HFF-Myc (cell line): ENCODE measurements around the gene IL27RA.

Source experiments
- DNase-seq: peaks from one replicate; pipeline ENCODE4 v3.0.0-alpha.2; 2011; ENCODE audit warnings: low read depth; ENCODE audit errors: extremely low read depth
- H3K4me3 ChIP-seq: replicated peaks from 2 replicates; pipeline ENCODE4 v1.5.1; 2011; ENCODE audit warnings: low read depth, mild to moderate bottlenecking, control low read depth, low read length
- CTCF ChIP-seq: IDR thresholded peaks from 2 replicates; pipeline ENCODE4 v1.5.1; 2012; ENCODE audit warnings: mild to moderate bottlenecking, low read depth, low read length, control low read depth; ENCODE audit errors: missing control alignments

The IL27RA gene

GRCh38 chr19:14031719-14032480, at the start of gene IL27RA:
IL27RA (plus strand) TSS chr19:14031762; CDS start chr19:14031873, 111 bp downstream.
- DNase-seq, result no peak
- peak; percentile 76 for TF ChIP-seq CTCF
- H3K4me3 ChIP-seq, result peak within 1 kb of the TSS; percentile 74

GRCh38 chr19:13981988-13982501, 49.5 kb upstream of the IL27RA start:
- DNase-seq, result no peak
- no peak overlapping the region for H3K4me3 ChIP-seq
- no peak for TF ChIP-seq CTCF

- no peak for TF ChIP-seq CTCF
- no peak for DNase-seq
- H3K4me3 ChIP-seq, result no peak overlapping the region
Measured at GRCh38 chr19:13982773-13983172, 48.8 kb upstream of the IL27RA start.

- no peak overlapping the region for H3K4me3 ChIP-seq
- DNase-seq, result no peak
- TF ChIP-seq CTCF, result no peak
Measured at GRCh38 chr19:13983213-13983889, 48.2 kb upstream of the IL27RA start.

- no peak overlapping the region for H3K4me3 ChIP-seq
- no peak for DNase-seq
- TF ChIP-seq CTCF, result no peak
Measured at GRCh38 chr19:13984186-13984585, 47.4 kb upstream of the IL27RA start.

- no peak overlapping the region for H3K4me3 ChIP-seq
- no peak for TF ChIP-seq CTCF
- DNase-seq, result no peak
Measured at GRCh38 chr19:13984875-13985741, 46.5 kb upstream of the IL27RA start.
